Left lung (tissue), 10 donors: Measurements from ENCODE around the gene KHDRBS2. TPM values are rescaled to one million over a fixed set of nuclear protein-coding genes. Genes with fewer than 3 reads are reported as not detected.

Experiments
- ATAC-seq: fragments of 200-7000 bp; cut with Tn5 transposase; one replicate; pipeline ENCODE4 v1.9.1; 2020; ENCODE audit warnings: moderate library complexity
- DNase-seq, 4 donors: peaks; one replicate each; pipeline ENCODE4 v3.0.0-alpha.2; 2013 to 2020
- H3K27ac ChIP-seq, 2 donors: fragments of 200-600 bp; sonication (generic) in 1 of 2; one replicate each; pipeline versions ENCODE4 v1.5.0 to v1.8.0; 2020 to 2021
- H3K27me3 ChIP-seq, 2 donors: fragments of 200-600 bp; sonication (generic) in 1 of 2; one replicate each; pipeline versions ENCODE4 v1.5.0 to v1.8.0; 2020 to 2021
- H3K36me3 ChIP-seq, 2 donors: fragments of 200-600 bp; sonication (generic) in 1 of 2; one replicate each; pipeline versions ENCODE4 v1.5.0 to v1.8.0; 2020 to 2021
- H3K4me1 ChIP-seq, 2 donors: fragments of 200-600 bp; one replicate each; pipeline ENCODE4 v1.8.0; 2021
- H3K4me3 ChIP-seq, 2 donors: fragments of 200-600 bp; sonication (generic) in 1 of 2; one replicate each; pipeline versions ENCODE4 v1.5.0 to v1.8.0; 2020 to 2021; ENCODE audit warnings: mild to moderate bottlenecking in 1 of 2
- H3K9me3 ChIP-seq, 2 donors: fragments of 200-600 bp; sonication (generic) in 1 of 2; one replicate each; pipeline versions ENCODE4 v1.5.0 to v1.8.0; 2020 to 2021
- intact Hi-C, 2 donors: fragments of 100-400 bp; cut with DNase I; formaldehyde crosslinking; loops; one replicate each; pipeline versions ENCODE4 v1.11.2 to v1.14.2; 2022
- polyA plus RNA-seq, 6 donors: library from polyadenylated mRNA; unstranded; fragments of 120-200 nt; gene quantifications; one replicate each; pipeline ENCODE4 v1.2.1, GENCODE V29; 2013; ENCODE audit not compliant: insufficient read length in 6 of 6
- total RNA-seq, 2 donors: library from RNA; stranded (reverse); fragmentation: NEBNext Ultra II Directional; extraction: Animal tissue kit (Norgen Biotek cat#: 25700); gene quantifications; one replicate each; pipeline ENCODE4 v1.2.1, GENCODE V29; 2021
- TF ChIP-seq, protein P1 (sequence below), 2 donors: fragments of 200-600 bp; sonication (generic) in 1 of 2; IDR thresholded peaks; one replicate each; pipeline versions ENCODE4 v1.5.0 to v1.8.0; 2021; ENCODE audit warnings: antibody characterized with exemption in 2 of 2
- donor health status: DM: no; HTN: yes; CAD: no.
- donor health status: DM: no; HTN: no; CAD: no.

KHDRBS2 gene
- total and polyA plus RNA-seq, 8 donors: 3.5 to 12.9 (median 8.7) TPM

- intact Hi-C loops: no loop called here
- no peaks in the 10 kb centered on the region for H3K4me1 ChIP-seq
- H3K27ac ChIP-seq: no peak overlapping the region
- ATAC-seq (no peak), DNase-seq (no peak)
- no peaks in the 10 kb centered on the region for H3K27me3 ChIP-seq
- no peak overlapping the region for H3K4me3 ChIP-seq
- TF ChIP-seq, protein P1, sequence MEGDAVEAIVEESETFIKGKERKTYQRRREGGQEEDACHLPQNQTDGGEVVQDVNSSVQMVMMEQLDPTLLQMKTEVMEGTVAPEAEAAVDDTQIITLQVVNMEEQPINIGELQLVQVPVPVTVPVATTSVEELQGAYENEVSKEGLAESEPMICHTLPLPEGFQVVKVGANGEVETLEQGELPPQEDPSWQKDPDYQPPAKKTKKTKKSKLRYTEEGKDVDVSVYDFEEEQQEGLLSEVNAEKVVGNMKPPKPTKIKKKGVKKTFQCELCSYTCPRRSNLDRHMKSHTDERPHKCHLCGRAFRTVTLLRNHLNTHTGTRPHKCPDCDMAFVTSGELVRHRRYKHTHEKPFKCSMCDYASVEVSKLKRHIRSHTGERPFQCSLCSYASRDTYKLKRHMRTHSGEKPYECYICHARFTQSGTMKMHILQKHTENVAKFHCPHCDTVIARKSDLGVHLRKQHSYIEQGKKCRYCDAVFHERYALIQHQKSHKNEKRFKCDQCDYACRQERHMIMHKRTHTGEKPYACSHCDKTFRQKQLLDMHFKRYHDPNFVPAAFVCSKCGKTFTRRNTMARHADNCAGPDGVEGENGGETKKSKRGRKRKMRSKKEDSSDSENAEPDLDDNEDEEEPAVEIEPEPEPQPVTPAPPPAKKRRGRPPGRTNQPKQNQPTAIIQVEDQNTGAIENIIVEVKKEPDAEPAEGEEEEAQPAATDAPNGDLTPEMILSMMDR (IDR thresholded peaks at IDR 0.05): no peak
- peaks cover 0 to 2% of the 10 kb centered on the region in 2 donors for H3K9me3 ChIP-seq
- H3K36me3 ChIP-seq: no peaks in the 10 kb centered on the region
Measured at GRCh38 chr6:62045502-62045901, 240.5 kb downstream of the KHDRBS2 start.

- H3K4me1 ChIP-seq: no peaks in the 10 kb centered on the region
- TF ChIP-seq, protein P1 (IDR thresholded peaks at IDR 0.05): no peak
Measured at GRCh38 chr6:62043084-62043483, 242.9 kb downstream of the KHDRBS2 start.

DNA sequence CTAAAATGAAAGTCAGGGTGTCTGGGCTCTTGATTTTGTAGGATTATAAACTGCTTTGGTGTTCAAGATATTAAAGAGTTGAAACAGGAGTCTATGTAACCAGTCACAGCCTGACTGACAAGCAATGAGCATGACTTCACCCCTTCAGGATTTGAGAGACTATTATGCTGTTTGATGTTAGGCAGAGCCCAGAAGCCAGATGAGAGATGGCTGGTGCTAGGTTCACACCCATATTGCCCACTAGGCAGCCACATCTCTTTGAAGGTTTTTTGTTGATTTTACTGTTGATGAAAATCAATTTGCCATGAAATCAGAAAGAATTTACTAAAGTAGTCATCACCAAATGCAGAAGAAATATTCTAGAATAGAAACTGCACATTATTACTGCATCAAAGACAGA, 243.6 kb downstream of the KHDRBS2 start:
- Histone ChIP-seq H3K4me1 (no peaks in the 10 kb centered on the region), H3K27ac (no peak overlapping the region), H3K27me3 (no peaks in the 10 kb centered on the region), H3K36me3 (no peaks in the 10 kb centered on the region), H3K9me3 (no peaks in the 10 kb centered on the region), H3K4me3 (no peak overlapping the region)
- intact Hi-C loops: no loop called here
- TF ChIP-seq, protein P1 (IDR thresholded peaks at IDR 0.05): no peak
- no peak for DNase-seq
- ATAC-seq: no peak

More at GRCh38 chr6:62043084-62043483, 242.9 kb downstream of the KHDRBS2 start:
- DNase-seq (no peak), ATAC-seq (no peak)
- no peaks in the 10 kb centered on the region for H3K27me3 ChIP-seq
- no peak overlapping the region for H3K4me3 ChIP-seq
- H3K9me3 ChIP-seq: no peaks in the 10 kb centered on the region
- intact Hi-C loops: no loop called here
- no peak overlapping the region for H3K27ac ChIP-seq
- H3K36me3 ChIP-seq: no peaks in the 10 kb centered on the region

DNA sequence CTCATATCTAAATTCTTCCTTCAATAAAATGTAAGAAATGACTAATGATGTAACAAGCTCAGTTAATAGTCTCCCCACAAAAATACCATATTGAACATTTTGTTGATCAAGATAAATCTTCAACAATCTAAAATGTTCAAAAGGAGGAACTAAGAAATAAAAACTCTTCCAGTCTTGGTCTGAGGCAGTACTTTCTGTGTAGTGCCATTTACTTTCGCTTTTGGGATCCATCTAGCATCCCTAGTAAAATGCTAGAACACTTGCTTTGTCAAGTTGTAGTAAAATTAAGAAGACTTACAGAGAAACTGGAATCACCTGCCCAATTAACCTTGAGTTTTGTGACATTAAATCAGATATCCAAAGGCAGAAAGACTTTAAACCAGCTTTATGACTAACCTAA, 246.4 kb downstream of the KHDRBS2 start:
- H3K4me1 ChIP-seq: no peaks in the 10 kb centered on the region
- no peak for DNase-seq
- TF ChIP-seq, protein P1 (IDR thresholded peaks at IDR 0.05): no peak
- H3K4me3 ChIP-seq: no peak overlapping the region
- H3K36me3 ChIP-seq: no peaks in the 10 kb centered on the region
- no peak for ATAC-seq
- no peak overlapping the region for H3K27ac ChIP-seq
- intact Hi-C loops: no loop called here
- peaks cover 0 to 7% of the 10 kb centered on the region in 2 donors for H3K9me3 ChIP-seq
- no peaks in the 10 kb centered on the region for H3K27me3 ChIP-seq

DNA sequence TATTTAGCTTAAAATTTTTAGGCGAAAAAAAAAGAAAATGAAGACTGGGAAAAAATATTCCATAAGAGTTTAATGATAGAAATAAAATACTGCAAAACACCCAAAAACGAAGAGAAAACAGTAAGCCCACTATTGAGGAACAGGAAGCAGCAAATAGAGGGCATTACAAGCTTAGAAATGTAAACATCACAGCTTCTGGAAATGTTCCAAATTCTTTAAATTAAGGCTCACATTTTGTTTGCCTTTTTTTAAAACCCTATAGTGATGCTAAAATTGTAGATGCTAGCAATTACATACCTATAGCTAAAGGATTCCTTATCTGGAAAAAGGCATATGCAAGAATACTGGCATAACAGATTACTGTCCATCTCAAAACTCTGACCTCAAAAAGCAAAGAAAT, 248.6 kb downstream of the KHDRBS2 start:
- no peak overlapping the region for H3K27ac ChIP-seq
- no peak for ATAC-seq
- H3K27me3 ChIP-seq: no peaks in the 10 kb centered on the region
- no peaks in the 10 kb centered on the region for H3K4me1 ChIP-seq
- H3K36me3 ChIP-seq: no peaks in the 10 kb centered on the region
- DNase-seq: peak in 1 of 4 donors; percentile 2
- H3K4me3 ChIP-seq: no peak overlapping the region
- H3K9me3 ChIP-seq: peaks cover 0 to 19% of the 10 kb centered on the region in 2 donors
- intact Hi-C loops: no loop called here
- TF ChIP-seq, protein P1 (IDR thresholded peaks at IDR 0.05): no peak
